ENCODE data around the gene LMF1. TPM values are rescaled to one million over a fixed set of nuclear protein-coding genes. Genes with fewer than 3 reads are reported as not detected.

Gene LMF1
- polyA plus RNA-seq, 1 donor (not counting 4 experiments of a cell fraction or from before 2014, with no cell fraction given): 3.1 TPM

DNA sequence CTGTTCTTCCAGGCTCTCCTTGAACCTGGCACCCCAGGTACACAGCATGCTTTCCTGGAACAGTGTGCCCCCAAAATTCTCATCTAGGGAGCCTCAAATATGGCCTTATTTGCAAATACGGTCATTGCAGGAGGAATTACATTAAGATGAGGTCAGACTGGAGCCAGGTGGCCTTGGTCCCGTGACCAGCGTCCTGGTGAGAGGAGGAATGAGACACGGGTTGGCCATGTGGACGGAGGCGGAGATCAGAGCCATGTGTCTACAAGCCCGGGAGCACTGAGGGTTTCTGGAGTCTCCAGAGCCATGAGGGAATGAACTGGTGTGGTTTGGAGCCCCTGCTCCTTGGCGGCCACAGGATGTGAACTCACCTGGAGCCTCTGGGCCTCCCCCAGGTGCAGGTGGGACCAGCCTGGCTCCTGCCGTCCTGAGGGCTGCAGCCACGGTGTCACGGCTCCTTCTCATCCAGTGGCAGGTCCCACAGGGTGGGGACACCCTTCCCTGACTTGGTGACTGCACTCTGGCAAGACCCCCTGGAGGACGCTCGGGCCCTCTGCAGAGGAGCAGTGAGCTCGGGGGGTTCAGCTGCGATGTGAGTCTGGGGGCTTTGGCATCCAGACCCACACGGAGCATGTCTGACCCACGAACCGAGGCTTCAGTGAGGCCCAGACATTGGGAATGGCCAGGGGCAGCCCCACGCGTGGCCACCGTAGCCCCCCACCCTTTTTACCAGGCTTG is 148.4 kb downstream of the LMF1 start:
- TF ChIP-seq EZH2 (IDR thresholded peaks at IDR 0.05; ENCODE audit: low read length): no peak
- TF ChIP-seq, protein P1, sequence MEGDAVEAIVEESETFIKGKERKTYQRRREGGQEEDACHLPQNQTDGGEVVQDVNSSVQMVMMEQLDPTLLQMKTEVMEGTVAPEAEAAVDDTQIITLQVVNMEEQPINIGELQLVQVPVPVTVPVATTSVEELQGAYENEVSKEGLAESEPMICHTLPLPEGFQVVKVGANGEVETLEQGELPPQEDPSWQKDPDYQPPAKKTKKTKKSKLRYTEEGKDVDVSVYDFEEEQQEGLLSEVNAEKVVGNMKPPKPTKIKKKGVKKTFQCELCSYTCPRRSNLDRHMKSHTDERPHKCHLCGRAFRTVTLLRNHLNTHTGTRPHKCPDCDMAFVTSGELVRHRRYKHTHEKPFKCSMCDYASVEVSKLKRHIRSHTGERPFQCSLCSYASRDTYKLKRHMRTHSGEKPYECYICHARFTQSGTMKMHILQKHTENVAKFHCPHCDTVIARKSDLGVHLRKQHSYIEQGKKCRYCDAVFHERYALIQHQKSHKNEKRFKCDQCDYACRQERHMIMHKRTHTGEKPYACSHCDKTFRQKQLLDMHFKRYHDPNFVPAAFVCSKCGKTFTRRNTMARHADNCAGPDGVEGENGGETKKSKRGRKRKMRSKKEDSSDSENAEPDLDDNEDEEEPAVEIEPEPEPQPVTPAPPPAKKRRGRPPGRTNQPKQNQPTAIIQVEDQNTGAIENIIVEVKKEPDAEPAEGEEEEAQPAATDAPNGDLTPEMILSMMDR (optimal IDR thresholded peaks at IDR 0.05 in 1 of 3, IDR thresholded peaks at IDR 0.05 in 1 of 3, conservative IDR thresholded peaks at IDR 0.05 in 1 of 3; ENCODE audit: extremely low read depth in 1 of 3, insufficient read depth in 2 of 3, low read length in 3 of 3): no peak
- Histone ChIP-seq H3K79me2 (ENCODE audit: control insufficient read depth, insufficient read depth, low read length) (no peaks in the 10 kb centered on the region), H3K36me3 (ENCODE audit: control insufficient read depth in 2 of 2, extremely low read depth in 1 of 2, insufficient read depth in 2 of 2, low read length in 2 of 2) (no peaks in the 10 kb centered on the region), H3K4me2 (ENCODE audit: control insufficient read depth, extremely low read depth, insufficient read depth, low read depth, low read length) (no peak overlapping the region), H3K4me3 (ENCODE audit: control insufficient read depth in 2 of 3, extremely low read depth in 1 of 3, insufficient read depth in 2 of 3, low read depth in 1 of 3, low read length in 3 of 3) (no peak overlapping the region), H3K27ac (ENCODE audit: control insufficient read depth, insufficient read depth, low read length) (no peak overlapping the region), H3K9ac (ENCODE audit: control insufficient read depth, extremely low read depth, insufficient read depth, low read length) (no peak overlapping the region), H3K9me3 (ENCODE audit: control insufficient read depth, low read depth, low read length) (no peaks in the 10 kb centered on the region), H3K9me1 (ENCODE audit: control insufficient read depth, extremely low read depth, insufficient read depth, low read length) (no peaks in the 10 kb centered on the region), H3K4me1 (ENCODE audit: control insufficient read depth, extremely low read depth, insufficient read depth, low read length) (no peaks in the 10 kb centered on the region), H4K20me1 (ENCODE audit: control insufficient read depth, extremely low read depth, insufficient read depth, low read length) (no peaks in the 10 kb centered on the region), H3K27me3 (ENCODE audit: control insufficient read depth, extremely low read depth, insufficient read depth, low read length) (peaks cover 25% of the 10 kb centered on the region), H2AFZ (ENCODE audit: control insufficient read depth, low read length) (no peak overlapping the region)
- no peak for DNase-seq (ENCODE audit: low read depth, low spot score)
- no peak for FAIRE-seq
- dilution Hi-C loops (cut with MboI; ENCODE audit: extremely low pct_ligation_motif_present, low sequenced_read_pairs): no loop called here

DNA sequence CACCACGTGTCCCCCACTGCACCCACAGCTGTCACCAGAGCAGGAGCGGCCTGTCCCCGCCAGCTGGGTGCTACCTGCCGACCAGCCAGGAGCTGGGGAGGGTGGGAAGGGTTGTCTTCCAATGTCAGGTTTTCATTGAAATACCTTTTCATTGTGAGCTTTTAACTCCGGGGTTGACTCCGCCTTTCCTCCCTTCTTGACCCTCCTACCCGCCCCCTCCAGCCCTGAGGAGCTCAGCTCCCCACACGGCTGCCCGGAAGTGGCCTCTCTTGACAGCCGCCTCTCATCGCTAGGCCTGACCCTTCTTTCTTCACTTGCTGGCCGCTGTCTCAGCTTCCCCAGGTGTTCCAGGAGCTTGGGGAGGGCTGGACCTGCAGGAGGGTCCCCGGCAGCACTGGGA is 149.0 kb downstream of the LMF1 start:
- dilution Hi-C loops (cut with MboI; ENCODE audit: extremely low pct_ligation_motif_present, low sequenced_read_pairs): no loop called here
- no peak overlapping the region for H3K27ac ChIP-seq (ENCODE audit: control insufficient read depth, insufficient read depth, low read length)
- no peak overlapping the region for H3K9ac ChIP-seq (ENCODE audit: control insufficient read depth, extremely low read depth, insufficient read depth, low read length)
- no peaks in the 10 kb centered on the region for H3K9me1 ChIP-seq (ENCODE audit: control insufficient read depth, extremely low read depth, insufficient read depth, low read length)
- H2AFZ ChIP-seq (ENCODE audit: control insufficient read depth, low read length): no peak overlapping the region
- no peak for TF ChIP-seq EZH2 (IDR thresholded peaks at IDR 0.05; ENCODE audit: low read length)
- TF ChIP-seq, protein P1 (optimal IDR thresholded peaks at IDR 0.05 in 1 of 3, IDR thresholded peaks at IDR 0.05 in 1 of 3, conservative IDR thresholded peaks at IDR 0.05 in 1 of 3; ENCODE audit: extremely low read depth in 1 of 3, insufficient read depth in 2 of 3, low read length in 3 of 3): no peak
- no peaks in the 10 kb centered on the region for H4K20me1 ChIP-seq (ENCODE audit: control insufficient read depth, extremely low read depth, insufficient read depth, low read length)
- peaks cover 30% of the 10 kb centered on the region for H3K27me3 ChIP-seq (ENCODE audit: control insufficient read depth, extremely low read depth, insufficient read depth, low read length)
- no peaks in the 10 kb centered on the region for H3K79me2 ChIP-seq (ENCODE audit: control insufficient read depth, insufficient read depth, low read length)
- H3K4me1 ChIP-seq (ENCODE audit: control insufficient read depth, extremely low read depth, insufficient read depth, low read length): no peaks in the 10 kb centered on the region
- FAIRE-seq (no peak), DNase-seq (ENCODE audit: low read depth, low spot score) (no peak)
- H3K4me3 ChIP-seq (ENCODE audit: control insufficient read depth in 2 of 3, extremely low read depth in 1 of 3, insufficient read depth in 2 of 3, low read depth in 1 of 3, low read length in 3 of 3): no peak overlapping the region
- H3K36me3 ChIP-seq (ENCODE audit: control insufficient read depth in 2 of 2, extremely low read depth in 1 of 2, insufficient read depth in 2 of 2, low read length in 2 of 2): no peaks in the 10 kb centered on the region
- H3K4me2 ChIP-seq (ENCODE audit: control insufficient read depth, extremely low read depth, insufficient read depth, low read depth, low read length): no peak overlapping the region
- no peaks in the 10 kb centered on the region for H3K9me3 ChIP-seq (ENCODE audit: control insufficient read depth, low read depth, low read length)

Measured in keratinocyte (primary cell).